Panc1 (cell line): ENCODE results near the gene KIAA1217. TPM values are rescaled to one million over a fixed set of nuclear protein-coding genes. Genes with fewer than 3 reads are reported as not detected.

ENCODE experiments used
- ATAC-seq: fragments of 200-7000 bp; cut with Tn5 transposase; 2 replicates; pipeline ENCODE4 v1.9.1; 2020; ENCODE audit warnings: mild to moderate bottlenecking, moderate library complexity
- BruUV-seq: library from RNA; stranded (reverse); fragments of 400-500 nt; replicated peaks from 2 replicates; lab custom pipeline; 2021; lab: Mats Ljungman, UMichigan
- CTCF ChIA-PET: fragments of 300-600 bp; sonication (Branson Sonifier 250); formaldehyde crosslinking; loops from one replicate; lab custom pipeline; 2022; ENCODE audit warnings: antibody characterized with exemption; lab: Charles Lee
- POLR2A ChIA-PET: fragments of 300-600 bp; sonication (Branson Sonifier 250); formaldehyde crosslinking; loops from one replicate; lab custom pipeline; 2022; ENCODE audit warnings: antibody characterized with exemption; lab: Charles Lee
- DNase-seq: peaks from one replicate; pipeline ENCODE4 v3.0.0-alpha.2; 2010; ENCODE audit warnings: low read depth, low spot score
- H3K27ac ChIP-seq: 2 replicates; pipeline ENCODE4 v1.5.1; 2011; ENCODE audit warnings: mild to moderate bottlenecking, low read length, inconsistent platforms
- H3K27me3 ChIP-seq: fragments of 200-500 bp; sonication (Bioruptor generic); 2 replicates; pipeline ENCODE4 v1.6.0; 2014; ENCODE audit warnings: low read length, inconsistent platforms; ENCODE audit not compliant: control insufficient read depth, insufficient read depth
- H3K36me3 ChIP-seq: fragments of 200-500 bp; sonication (Bioruptor generic); 2 replicates; pipeline ENCODE4 v1.5.1; 2014; ENCODE audit warnings: inconsistent platforms, mild to moderate bottlenecking, low read length, moderate library complexity; ENCODE audit not compliant: control insufficient read depth, insufficient read depth
- H3K4me1 ChIP-seq: 2 replicates; pipeline ENCODE4 v1.5.1; 2011; ENCODE audit warnings: inconsistent platforms, mild to moderate bottlenecking, low read length, moderate library complexity; ENCODE audit not compliant: control insufficient read depth, insufficient read depth
- H3K4me3 ChIP-seq, 2 experiments: 2 replicates each; pipeline ENCODE4 v1.5.1; 2011 to 2012; ENCODE audit warnings: low read depth in 2 of 2, low read length in 2 of 2, mild to moderate bottlenecking in 2 of 2, inconsistent platforms in 1 of 2, moderate library complexity in 1 of 2
- H3K9me3 ChIP-seq: fragments of 200-500 bp; sonication (Bioruptor generic); 2 replicates; pipeline ENCODE4 v1.5.1; 2014; ENCODE audit warnings: low read depth, mild to moderate bottlenecking, inconsistent platforms, low read length, moderate library complexity; ENCODE audit not compliant: control insufficient read depth, insufficient read depth
- POLR2AphosphoS5 ChIP-seq: IDR thresholded peaks from 2 replicates; pipeline ENCODE4 v1.6.1; 2012; ENCODE audit warnings: mild to moderate bottlenecking, low read depth, low read length, moderate library complexity
- SIN3A ChIP-seq: IDR thresholded peaks from 2 replicates; pipeline ENCODE4 v1.6.1; 2012; ENCODE audit warnings: low read depth, mild to moderate bottlenecking, low read length, moderate library complexity, borderline replicate concordance; ENCODE audit not compliant: insufficient read depth
- TCF7L2 ChIP-seq: IDR thresholded peaks from 2 replicates; pipeline ENCODE4 v1.6.1; 2011; ENCODE audit warnings: mild to moderate bottlenecking, low read depth, low read length, inconsistent platforms
- in situ Hi-C: cut with HindIII; loops from 2 replicates; pipeline ENCODE4 v1.10.0; 2016; ENCODE audit warnings: low sequenced_read_pairs, low pct_unique_long_range_greater_than_20kb
- intact Hi-C: fragments of 100-400 bp; cut with micrococcal nuclease; formaldehyde crosslinking; loops from one replicate; pipeline ENCODE4 v1.10.0; 2022; ENCODE audit not compliant: unreplicated experiment
- total RNA-seq: library from RNA; stranded (reverse); gene quantifications from one replicate; pipeline ENCODE4 v1.2.1, GENCODE V29; 2021; ENCODE audit not compliant: unreplicated experiment
- TF ChIP-seq, protein P1 (sequence below), 2 experiments: IDR thresholded peaks; 2 replicates each; pipeline ENCODE4 v1.6.1; 2011 to 2012; ENCODE audit warnings: low read depth in 2 of 2, control low read depth in 1 of 2, low read length in 1 of 2, mild to moderate bottlenecking in 1 of 2, moderate library complexity in 1 of 2; ENCODE audit not compliant: insufficient read depth in 1 of 2
- TF ChIP-seq, protein P2 (sequence below): fragments of 450-650 bp; IDR thresholded peaks from 2 replicates; pipeline ENCODE4 v1.5.1; 2017; ENCODE audit warnings: mild to moderate bottlenecking

The KIAA1217 gene
- total RNA-seq, 1 experiment from 2014 or later, result 11.6 TPM

DNA sequence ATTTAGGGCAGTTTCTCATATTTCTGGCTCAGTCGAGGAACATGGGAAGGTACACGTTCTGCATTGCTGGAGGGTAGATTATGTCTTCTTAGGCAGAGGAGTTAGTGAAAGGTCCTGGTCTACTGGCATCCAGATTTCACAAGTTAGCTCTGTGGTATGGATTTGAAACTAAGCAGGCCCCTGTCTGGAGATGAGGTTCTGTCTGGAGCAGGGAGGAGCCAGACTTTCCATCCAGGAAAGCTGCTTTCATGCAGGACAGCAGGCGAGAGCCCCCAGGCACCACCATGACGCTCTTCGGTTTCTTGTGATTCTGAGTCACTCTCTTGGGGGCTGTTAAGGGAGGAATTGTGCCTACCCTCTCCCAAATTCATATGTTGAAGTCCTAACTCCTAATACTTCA is 184.3 kb downstream of the KIAA1217 start:
- no peaks in the 10 kb centered on the region for H3K4me1 ChIP-seq
- H3K27me3 ChIP-seq, result no peaks in the 10 kb centered on the region
- in situ Hi-C loops (no loop called here), intact Hi-C loops (no loop called here)
- ATAC-seq, result no peak
- no peak overlapping the region for H3K4me3 ChIP-seq
- BruUV-seq, result no TSS peak
- ChIA-PET POLR2A (no interaction called here), CTCF (no interaction called here)
- TF ChIP-seq, protein P1, sequence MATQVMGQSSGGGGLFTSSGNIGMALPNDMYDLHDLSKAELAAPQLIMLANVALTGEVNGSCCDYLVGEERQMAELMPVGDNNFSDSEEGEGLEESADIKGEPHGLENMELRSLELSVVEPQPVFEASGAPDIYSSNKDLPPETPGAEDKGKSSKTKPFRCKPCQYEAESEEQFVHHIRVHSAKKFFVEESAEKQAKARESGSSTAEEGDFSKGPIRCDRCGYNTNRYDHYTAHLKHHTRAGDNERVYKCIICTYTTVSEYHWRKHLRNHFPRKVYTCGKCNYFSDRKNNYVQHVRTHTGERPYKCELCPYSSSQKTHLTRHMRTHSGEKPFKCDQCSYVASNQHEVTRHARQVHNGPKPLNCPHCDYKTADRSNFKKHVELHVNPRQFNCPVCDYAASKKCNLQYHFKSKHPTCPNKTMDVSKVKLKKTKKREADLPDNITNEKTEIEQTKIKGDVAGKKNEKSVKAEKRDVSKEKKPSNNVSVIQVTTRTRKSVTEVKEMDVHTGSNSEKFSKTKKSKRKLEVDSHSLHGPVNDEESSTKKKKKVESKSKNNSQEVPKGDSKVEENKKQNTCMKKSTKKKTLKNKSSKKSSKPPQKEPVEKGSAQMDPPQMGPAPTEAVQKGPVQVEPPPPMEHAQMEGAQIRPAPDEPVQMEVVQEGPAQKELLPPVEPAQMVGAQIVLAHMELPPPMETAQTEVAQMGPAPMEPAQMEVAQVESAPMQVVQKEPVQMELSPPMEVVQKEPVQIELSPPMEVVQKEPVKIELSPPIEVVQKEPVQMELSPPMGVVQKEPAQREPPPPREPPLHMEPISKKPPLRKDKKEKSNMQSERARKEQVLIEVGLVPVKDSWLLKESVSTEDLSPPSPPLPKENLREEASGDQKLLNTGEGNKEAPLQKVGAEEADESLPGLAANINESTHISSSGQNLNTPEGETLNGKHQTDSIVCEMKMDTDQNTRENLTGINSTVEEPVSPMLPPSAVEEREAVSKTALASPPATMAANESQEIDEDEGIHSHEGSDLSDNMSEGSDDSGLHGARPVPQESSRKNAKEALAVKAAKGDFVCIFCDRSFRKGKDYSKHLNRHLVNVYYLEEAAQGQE (IDR thresholded peaks at IDR 0.05; ENCODE audit: insufficient read depth in 1 of 2, low read depth in 2 of 2, low read length in 1 of 2), result no peak
- TF ChIP-seq SIN3A, result no peak
- TF ChIP-seq POLR2AphosphoS5, result no peak
- TF ChIP-seq, protein P2, sequence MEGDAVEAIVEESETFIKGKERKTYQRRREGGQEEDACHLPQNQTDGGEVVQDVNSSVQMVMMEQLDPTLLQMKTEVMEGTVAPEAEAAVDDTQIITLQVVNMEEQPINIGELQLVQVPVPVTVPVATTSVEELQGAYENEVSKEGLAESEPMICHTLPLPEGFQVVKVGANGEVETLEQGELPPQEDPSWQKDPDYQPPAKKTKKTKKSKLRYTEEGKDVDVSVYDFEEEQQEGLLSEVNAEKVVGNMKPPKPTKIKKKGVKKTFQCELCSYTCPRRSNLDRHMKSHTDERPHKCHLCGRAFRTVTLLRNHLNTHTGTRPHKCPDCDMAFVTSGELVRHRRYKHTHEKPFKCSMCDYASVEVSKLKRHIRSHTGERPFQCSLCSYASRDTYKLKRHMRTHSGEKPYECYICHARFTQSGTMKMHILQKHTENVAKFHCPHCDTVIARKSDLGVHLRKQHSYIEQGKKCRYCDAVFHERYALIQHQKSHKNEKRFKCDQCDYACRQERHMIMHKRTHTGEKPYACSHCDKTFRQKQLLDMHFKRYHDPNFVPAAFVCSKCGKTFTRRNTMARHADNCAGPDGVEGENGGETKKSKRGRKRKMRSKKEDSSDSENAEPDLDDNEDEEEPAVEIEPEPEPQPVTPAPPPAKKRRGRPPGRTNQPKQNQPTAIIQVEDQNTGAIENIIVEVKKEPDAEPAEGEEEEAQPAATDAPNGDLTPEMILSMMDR, result no peak
- TF ChIP-seq TCF7L2, result no peak
- H3K9me3 ChIP-seq, result no peaks in the 10 kb centered on the region
- DNase-seq, result no peak
- H3K36me3 ChIP-seq, result no peaks in the 10 kb centered on the region
- no peak overlapping the region for H3K27ac ChIP-seq

DNA sequence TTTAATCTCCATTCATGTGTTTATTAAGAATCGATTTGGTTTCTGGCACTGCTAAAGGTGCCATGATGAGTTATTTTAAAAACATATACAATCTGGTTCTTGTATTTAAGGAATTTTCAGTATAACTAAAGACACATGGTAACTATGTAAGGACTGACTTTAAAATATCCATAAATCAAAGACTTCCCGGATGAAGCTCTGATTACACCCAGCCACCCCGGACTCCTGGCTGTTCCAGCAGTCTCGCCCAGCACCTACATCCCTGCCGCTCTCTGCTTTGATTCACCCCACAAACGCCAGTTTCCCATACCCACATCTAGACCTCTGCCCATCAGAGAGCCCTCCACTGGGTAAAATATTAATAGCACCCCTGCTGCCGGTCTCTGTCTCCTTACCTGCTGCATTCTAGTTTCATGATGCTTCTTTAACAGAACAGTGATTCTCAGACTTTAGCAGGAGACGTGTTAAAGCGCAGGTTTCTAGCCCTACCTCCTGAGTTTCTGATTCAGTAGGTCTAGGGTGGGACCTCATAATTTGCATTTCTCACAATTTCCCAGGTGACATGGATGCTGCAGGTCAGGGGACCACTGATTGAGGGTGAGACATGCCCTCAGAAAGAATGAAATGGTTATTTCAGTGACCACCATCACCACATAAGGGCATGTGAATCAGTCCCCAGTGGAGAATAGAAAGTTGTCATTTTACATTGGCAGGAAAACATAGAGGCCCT is 185.7 kb downstream of the KIAA1217 start:
- in situ Hi-C loops, result no loop called here
- TF ChIP-seq, protein P2, result no peak
- TF ChIP-seq, protein P1 (IDR thresholded peaks at IDR 0.05; ENCODE audit: insufficient read depth in 1 of 2, low read depth in 2 of 2, low read length in 1 of 2), result no peak
- TF ChIP-seq SIN3A (no peak), TCF7L2 (no peak), POLR2AphosphoS5 (no peak)
- no TSS peak for BruUV-seq
- intact Hi-C loops, result no loop called here
- Histone ChIP-seq H3K27ac (no peak overlapping the region), H3K27me3 (no peaks in the 10 kb centered on the region), H3K4me1 (no peaks in the 10 kb centered on the region), H3K9me3 (no peaks in the 10 kb centered on the region), H3K36me3 (no peaks in the 10 kb centered on the region), H3K4me3 (no peak overlapping the region)
- ChIA-PET POLR2A (no interaction called here), CTCF (no interaction called here)
- DNase-seq (no peak), ATAC-seq (no peak)
